Pulmonary artery endothelial cell (primary cell): ENCODE results near the gene COPB2. TPM values are rescaled to one million over a fixed set of nuclear protein-coding genes. Genes with fewer than 3 reads are reported as not detected.
"Not testable (repeated sequence)": the region's sequence is repeated elsewhere in the genome, so short reads cannot be mapped to it uniquely, and the experiment has no call there.

Experiments
- DNase-seq: peaks from one replicate; pipeline ENCODE4 v3.0.0-alpha.2; 2011; ENCODE audit warnings: low read depth, low spot score
- total RNA-seq: library from RNA; depleted of rRNA; stranded (reverse); fragments of >200 nt; gene quantifications from 2 replicates; pipeline ENCODE4 v1.2.3, GENCODE V29; 2014

The COPB2 gene
- total RNA-seq, 1 donor from 2014 or later = 239 TPM

DNA sequence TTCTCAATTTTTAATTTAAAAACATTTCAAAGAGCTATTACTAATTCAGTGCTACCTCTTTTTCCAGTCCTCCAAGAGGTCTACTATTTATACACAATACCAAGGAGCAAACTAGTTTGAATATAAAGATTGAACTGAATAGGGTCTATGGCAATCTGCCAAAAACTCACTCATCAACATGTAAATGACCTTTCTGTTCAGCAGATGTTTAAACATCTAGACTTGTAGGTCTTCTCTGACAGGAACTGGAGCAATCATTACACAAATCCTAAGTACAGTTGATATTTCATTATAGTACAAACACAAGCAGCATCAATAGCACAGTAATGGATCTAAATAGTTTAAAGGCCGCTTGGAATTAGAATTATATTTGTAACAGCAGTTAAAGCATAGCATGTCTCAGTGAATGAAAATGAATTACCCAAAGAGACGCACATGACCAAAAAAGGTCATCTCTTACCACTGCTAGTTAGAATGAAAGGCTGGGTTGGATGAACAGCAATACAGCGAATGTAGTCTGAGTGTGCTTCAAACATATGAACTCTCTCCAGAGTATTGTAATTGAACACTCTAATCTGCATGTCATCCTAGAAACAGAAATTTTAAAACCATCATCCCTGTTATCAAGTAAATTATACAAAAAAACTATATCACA is 10.7 kb downstream of the COPB2 start:
- no peak for DNase-seq

DNA sequence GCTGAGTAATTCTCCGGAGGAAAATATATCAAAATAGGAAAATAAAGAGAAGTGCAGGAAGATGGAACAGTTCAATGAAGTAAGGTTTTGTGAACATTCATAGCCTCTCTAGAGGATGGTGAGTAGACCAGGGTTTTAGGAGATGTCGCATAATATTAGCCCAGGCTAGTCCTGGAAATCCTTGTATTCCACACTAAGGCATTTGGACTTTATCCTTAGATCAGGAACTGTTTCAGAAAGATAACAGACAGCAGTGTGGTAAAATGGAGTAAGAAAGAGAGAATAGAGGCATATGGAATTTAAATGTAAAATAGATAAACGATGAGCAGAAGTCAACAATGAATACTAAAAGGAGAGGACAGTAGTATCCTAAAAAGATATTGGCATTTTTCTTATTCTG is 12.1 kb downstream of the COPB2 start:
- DNase-seq = no peak

DNA sequence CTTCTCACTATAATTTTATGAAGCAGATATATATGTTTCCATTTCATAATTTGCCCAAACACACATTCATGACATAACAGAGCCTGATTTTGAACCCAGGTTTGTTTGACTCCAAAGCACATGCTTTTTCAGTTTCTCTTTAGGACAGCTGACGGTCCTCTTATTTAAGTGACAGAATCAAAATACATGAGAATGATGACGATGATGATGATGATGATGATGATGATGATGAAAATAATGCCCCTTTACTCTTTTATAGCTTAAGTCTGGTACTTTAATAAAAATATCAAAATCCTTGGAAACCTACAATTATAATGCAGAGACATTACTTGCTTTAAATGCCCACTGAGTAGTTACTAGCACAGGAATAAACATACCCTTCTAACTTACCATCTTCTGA is 15.3 kb downstream of the COPB2 start:
- no peak for DNase-seq

GRCh38 chr3:139364549-139364948 is 24.9 kb downstream of the COPB2 start:
- no peak for DNase-seq

- no peak for DNase-seq
Observed at GRCh38 chr3:139361276-139361675, 28.2 kb downstream of the COPB2 start.

DNA sequence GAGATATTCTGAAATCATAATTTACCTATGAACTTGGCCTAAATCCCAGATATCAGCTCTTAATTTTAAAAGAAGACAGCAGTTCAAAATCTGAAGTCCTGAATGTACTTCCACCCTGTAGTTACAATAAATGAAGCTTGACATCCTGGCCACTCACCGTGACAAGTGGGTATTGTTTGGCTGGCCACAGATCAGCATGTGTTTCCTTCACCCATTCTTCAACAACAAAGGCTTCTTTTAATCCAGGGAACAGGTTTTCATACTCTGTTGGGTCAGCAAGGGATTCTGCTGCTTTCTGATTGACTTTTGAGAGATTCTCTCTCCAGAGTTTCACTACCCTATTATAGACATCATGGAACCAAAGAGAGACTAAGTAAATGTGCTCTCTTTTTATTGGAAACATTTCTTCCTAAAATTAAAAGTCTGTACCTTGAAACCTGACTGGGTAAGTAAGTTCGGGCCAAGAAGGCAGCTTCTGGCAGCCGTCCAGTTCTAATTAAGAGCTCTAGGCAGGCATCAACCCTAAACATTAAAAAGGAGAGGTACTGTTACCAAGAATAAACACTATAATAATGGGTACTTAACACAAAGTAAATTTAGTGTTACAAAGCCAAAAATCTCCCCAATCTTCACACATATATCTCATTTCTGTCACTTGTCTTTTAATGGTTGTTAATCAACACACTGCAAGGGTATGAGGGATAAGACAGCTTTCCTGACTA is 30.4 kb downstream of the COPB2 start:
- no peak for DNase-seq

DNA sequence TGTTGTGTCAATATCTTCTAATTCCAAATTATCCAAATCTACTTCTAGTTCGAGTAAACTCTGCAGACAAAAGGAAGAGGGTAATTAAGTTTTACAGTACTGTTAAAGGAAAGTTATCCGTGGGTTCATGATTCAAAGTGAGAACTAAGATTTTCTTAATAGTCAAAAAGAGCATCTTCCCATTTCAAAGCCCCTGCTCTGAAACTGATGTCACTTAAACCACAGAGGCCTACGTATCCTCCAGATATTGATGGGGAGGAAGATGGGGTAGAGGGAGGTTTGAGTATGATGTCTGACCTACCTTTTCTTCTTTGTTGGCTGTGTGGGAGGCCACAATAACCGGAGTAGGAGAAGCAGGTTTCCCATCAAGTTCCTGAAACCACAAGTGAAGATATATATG is 31.5 kb downstream of the COPB2 start:
- no peak for DNase-seq

DNA sequence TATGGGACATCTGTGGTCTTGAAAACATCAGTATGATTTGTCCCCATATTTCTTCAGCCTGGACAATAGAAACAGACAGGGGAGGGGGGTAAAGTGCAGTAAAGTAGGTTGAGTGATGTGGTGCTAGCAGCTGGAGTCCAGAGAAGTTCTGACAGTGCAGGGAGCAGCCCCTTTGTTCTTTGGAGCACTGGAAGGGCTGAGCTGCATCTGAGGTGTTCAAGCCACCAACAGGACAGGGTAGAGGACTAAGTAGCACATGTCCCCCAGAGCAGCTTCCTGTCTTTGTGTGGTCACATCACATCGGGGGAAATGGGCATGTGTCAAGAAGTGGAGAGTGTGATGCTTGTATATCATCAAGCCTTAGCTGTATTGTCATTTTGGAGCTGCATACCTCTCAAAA is 33.6 kb downstream of the COPB2 start:
- DNase-seq = no peak

DNA sequence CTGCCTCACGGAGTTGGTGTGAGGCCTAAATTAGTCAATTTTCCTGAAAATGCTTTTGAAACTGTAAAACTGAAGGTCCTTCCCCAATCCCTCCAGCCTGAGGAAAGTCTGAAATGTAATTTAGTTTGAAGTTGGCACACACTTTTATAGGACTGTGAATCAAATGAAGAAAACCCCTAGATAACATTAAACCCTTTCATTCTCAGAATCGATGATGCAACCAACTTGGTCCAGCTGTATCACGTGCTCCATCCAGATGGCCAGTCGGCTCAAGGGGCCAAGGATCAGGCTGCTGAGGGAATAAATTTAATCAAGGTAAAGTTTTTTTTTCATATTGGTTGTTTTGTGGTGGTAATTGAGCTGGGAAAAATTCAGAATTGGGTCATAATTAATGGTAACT is 34.0 kb downstream of the COPB2 start:
- no peak for DNase-seq

GRCh38 chr3:139354661-139355060 is 34.8 kb downstream of the COPB2 start:
- no peak for DNase-seq

DNA sequence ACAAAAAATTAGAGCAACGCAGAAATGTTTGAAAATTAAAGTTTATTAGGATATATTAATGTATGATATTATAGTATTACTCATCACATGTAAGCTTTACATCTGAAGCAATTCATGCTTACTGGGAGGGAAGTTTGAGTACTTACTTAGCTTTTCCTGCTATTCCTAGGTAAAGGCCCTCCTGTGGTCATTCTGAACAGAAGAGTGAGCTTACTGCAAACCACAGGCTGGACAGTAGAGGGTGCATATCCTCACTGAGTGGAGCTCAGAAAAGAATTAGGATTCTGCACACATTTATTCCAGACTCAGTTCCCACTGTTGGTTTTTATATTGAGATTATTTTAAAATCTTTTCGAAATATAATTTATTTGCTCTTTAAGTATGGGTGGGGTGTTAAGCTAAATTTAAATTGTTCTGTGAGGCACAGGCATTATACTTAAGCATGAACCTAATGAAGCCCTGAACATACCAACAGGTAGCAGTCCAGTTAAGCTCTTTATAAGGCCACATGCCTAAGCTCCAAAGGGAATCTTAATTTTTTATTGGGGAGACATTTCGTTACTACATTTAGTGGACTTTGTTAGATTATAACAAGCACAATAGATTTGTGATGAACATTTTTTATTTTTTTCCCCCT is 35.4 kb downstream of the COPB2 start:
- DNase-seq = peak; percentile 30

DNA sequence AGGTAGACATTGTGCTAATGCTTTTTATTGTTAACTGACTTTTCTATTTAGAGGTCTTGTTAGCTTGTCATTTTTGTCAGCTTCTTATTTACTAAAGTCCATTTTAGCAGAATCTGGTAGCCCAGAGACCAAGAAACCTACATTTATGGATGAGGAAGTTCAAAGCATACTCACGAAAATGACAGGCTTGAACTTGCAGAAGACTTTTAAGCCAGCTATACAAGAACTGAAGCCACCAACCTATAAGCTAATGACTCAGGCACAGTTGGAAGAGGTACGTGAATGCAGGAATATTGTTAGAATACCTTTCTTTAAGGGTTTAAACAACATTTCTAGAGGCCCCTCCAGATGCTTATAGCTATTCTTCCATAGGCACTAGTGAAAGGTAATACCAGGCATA is 42.7 kb downstream of the COPB2 start:
- DNase-seq = no peak

- peak; percentile 69 for DNase-seq
Observed at GRCh38 chr3:139343895-139344856, 45.3 kb downstream of the COPB2 start, which contains the start of gene MRPS22. MRPS22 (plus strand) TSS chr3:139344020; CDS start chr3:139344027, 7 bp downstream.

GRCh38 chr3:139342054-139342453 is 47.4 kb downstream of the COPB2 start:
- DNase-seq = no peak

DNA sequence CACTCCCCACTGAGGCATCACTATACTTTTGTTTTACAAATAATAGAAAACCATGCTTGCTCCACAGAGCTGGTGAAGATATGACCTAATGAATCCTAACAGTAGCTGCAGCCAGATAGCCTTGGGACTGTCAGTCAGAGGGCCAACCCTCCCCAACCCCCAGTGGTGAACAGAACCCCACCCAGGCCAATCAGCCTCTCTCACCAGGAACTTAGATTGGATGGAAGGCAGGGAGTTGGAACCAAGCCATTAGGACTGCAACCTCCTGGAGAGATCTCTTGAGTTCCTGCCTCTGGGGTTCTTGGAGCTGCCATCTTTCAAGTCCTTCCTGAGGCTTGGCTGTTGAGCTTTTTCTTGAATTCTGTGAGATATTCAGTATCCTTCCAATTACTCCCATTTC is 48.7 kb downstream of the COPB2 start:
- no peak for DNase-seq

DNA sequence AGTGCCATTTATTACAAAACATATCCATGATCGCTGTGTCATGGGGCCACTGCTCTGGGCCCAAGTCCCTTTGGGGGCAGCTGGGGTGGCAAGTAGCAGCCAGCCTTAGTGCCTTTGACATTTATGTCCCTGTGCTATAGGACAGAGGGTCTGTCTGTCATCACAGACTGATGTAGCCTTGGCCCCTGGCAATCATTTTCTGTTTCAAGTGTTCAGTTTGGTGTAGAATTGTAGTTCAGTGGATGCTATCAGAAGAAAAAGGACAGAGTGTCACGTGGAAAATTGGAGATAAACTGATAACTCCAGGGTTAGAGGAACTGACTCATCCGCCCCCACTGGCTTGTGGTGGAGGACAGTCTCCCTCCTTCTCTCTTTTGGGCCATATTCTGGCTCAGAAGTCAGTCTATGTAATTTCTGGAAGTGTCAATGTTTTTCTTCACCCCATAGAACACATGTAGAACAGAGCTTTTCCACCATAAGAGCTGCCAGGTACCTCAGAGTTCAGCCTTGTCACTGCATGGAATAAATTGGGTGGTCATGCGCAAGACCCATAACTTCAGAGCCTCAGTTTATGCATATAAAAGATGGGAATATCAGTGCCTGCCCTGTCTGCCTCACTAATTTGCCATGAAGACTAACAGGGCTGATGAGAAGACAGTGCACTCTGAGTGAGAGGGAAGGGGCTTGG is 50.1 kb downstream of the COPB2 start:
- no peak for DNase-seq

- no peak for DNase-seq
Observed at GRCh38 chr3:139338405-139338804, 51.0 kb downstream of the COPB2 start.

- not testable (repeated sequence) for DNase-seq
Observed at GRCh38 chr3:139334675-139335074, 54.8 kb downstream of the COPB2 start.

DNA sequence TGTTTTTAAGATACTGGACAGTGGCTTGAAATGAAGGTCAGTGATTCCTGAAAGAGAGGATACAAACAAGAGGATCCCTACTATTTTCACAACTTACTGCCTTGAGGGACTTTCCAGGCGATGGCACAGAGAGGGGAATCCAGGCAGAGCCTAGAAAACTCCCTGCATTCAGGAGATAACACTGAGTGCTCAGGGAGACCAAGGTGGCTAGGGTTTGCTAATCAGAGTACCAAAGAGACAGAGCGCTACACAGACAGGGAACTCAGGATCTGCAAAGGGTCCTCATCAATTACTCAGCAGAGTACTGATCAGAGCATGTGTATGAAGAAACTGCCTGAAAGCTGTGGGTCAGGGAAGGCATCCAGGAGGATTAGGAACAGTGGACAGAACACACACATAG is 57.4 kb downstream of the COPB2 start:
- DNase-seq = no peak

DNA sequence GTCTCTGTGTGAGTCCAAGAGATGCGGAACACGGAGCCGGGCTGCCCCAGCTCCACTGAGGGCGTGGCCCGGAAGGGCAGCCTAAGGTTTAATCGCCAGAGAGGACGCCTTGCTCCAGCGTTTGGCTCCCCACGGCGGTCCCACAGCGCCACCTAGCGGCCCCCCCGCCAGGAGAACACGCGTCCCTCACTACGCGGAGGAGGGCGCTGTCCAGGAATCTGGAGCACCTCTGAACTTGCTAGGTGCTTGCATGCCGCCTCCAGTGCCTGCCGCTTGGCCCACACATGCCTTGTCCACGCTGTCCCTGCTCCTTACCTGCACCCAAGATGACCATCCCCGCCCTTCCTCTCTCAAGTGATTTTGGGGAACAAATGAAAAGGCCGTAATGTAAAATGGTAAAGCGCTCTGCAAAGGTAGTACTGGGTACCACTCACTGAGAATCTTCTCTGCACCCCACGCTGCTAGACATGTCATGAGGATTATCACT is 60.0 kb downstream of the COPB2 start:
- DNase-seq = no peak

DNA sequence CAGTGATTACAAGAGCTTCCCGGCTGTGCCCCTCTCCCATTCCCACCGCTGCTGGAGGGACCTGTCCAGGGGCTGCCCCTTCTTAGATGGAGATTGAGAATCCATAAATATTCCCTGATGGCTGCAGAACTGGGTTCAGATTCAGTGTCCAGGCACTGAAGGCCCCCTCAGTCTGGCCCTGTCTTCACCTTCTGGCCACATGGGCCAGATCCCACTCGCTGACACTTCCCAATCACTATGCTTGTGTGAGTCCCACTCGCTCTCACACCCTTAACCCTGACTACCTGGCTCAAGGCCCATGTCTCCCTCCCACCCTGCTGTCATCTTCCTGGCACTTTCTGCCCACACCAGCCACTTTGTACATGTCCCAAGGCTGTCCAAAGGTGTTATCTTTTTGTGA is 61.1 kb downstream of the COPB2 start:
- DNase-seq = no peak
